ENCODE results near the gene SETDB2. TPM values are rescaled to one million over a fixed set of nuclear protein-coding genes. Genes with fewer than 3 reads are reported as not detected.

The SETDB2 gene
- total and polyA plus RNA-seq, 9 donors, result 6.7 to 11.0 (median 7.7) TPM

DNA sequence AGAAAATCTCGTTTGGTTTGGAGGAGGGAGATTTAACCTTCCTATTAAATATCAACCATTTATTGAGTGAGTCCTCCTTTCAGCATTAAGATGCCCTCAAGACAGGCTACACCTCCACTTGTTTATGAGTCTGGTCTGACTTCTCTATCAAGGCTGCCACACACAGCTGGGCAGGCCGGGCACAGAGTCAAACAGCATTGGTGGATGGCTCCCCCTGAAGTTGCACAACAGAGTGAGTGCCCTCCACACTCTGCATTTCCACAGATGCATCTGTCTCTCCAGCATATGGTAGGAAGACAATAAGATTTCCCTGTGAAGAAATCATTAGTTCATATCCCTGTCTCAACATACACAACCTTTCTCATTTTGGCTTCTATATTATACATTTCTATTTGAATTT lies 83.0 kb downstream of the SETDB2 start:
- Histone ChIP-seq H3K4me3 (ENCODE audit: low read length) (no peak overlapping the region), H3K4me1 (ENCODE audit: control insufficient read depth, insufficient read depth, low read length) (no peaks in the 10 kb centered on the region), H3K36me3 (ENCODE audit: control insufficient read depth, insufficient read depth, low read length) (peaks cover 11% of the 10 kb centered on the region), H3K9me3 (replicated peaks; ENCODE audit: control insufficient read depth, low read depth, low read length) (no peaks in the 10 kb centered on the region), H3K27ac (ENCODE audit: low read length) (no peak overlapping the region), H3K27me3 (ENCODE audit: control insufficient read depth, insufficient read depth, low read length) (no peaks in the 10 kb centered on the region)
- 67% methylated on average over 1 of the region's 2 CpGs for WGBS (ENCODE audit: insufficient coverage)
- DNase-seq, result no peak

DNA sequence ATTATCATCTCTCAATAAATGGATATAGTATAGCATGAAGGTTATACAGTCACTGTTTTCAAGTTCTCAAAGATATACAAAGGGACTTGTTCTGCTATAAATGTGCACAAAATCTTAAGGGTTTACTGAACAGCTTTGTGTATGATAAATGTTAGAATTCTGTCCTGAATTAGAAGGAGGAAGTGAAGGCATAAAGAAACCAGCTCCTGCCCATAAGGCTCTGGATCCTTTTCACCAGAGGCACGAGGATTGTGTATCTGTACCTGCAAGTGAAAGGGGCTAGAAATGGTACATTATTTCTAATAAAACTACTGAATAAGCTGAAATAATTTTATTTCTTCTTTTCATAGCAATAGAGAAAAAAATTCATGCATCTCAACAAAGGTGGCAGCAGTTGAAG lies 84.1 kb downstream of the SETDB2 start:
- Histone ChIP-seq H3K4me1 (ENCODE audit: control insufficient read depth, insufficient read depth, low read length) (no peaks in the 10 kb centered on the region), H3K27ac (ENCODE audit: low read length) (no peak overlapping the region), H3K36me3 (ENCODE audit: control insufficient read depth, insufficient read depth, low read length) (peaks cover 11% of the 10 kb centered on the region), H3K9me3 (replicated peaks; ENCODE audit: control insufficient read depth, low read depth, low read length) (no peaks in the 10 kb centered on the region), H3K4me3 (ENCODE audit: low read length) (no peak overlapping the region), H3K27me3 (ENCODE audit: control insufficient read depth, insufficient read depth, low read length) (no peaks in the 10 kb centered on the region)
- no CpG with 5 or more reads among the region's 1 CpG for WGBS (ENCODE audit: insufficient coverage)
- no peak for DNase-seq

DNA sequence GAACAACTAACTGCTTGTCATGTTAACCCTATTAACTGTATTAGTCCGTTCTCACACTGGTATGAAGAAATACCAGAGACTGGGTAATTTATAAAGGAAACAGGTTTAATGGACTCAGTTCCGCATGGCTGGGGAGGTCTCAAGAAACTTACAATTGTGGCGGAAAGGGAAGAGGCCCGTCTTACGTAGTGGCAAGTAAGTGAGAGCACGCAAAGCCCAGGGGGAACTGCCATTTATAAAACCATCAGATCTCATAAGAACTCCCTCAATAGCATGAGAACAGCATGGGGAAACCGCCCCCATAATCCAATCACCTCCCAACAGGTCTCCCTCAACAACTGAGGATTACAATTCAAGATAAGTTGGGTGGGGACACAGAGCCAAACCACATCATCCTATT lies 86.4 kb downstream of the SETDB2 start:
- 81% methylated on average over 3 of the region's 7 CpGs for WGBS (ENCODE audit: insufficient coverage)
- DNase-seq, result peak; percentile 69
- H3K27me3 ChIP-seq (ENCODE audit: control insufficient read depth, insufficient read depth, low read length), result no peaks in the 10 kb centered on the region
- no peaks in the 10 kb centered on the region for H3K9me3 ChIP-seq (replicated peaks; ENCODE audit: control insufficient read depth, low read depth, low read length)
- H3K27ac ChIP-seq (ENCODE audit: low read length), result no peak overlapping the region
- no peaks in the 10 kb centered on the region for H3K4me1 ChIP-seq (ENCODE audit: control insufficient read depth, insufficient read depth, low read length)
- H3K36me3 ChIP-seq (ENCODE audit: control insufficient read depth, insufficient read depth, low read length), result peaks cover 12% of the 10 kb centered on the region
- H3K4me3 ChIP-seq (ENCODE audit: low read length), result no peak overlapping the region

DNA sequence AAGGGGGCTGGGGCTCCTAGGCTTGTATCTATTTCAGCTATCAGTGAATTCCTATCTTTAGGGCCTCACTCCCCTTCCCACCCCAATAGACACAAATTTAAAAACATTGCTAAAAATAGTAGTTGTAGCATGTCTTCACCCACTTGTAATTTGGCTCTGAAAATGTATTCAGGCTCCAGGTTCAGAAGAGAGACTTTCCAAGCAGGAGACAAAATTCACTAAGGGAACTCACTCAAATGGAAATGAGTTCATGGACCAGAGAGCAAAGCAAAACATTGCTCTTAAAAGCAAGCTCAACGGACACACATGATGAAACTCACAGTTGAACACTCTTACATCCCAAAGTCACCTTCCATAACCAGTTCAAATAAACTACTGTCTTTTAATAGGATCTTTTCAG lies 88.5 kb downstream of the SETDB2 start:
- H3K4me3 ChIP-seq (ENCODE audit: low read length), result no peak overlapping the region
- H3K27ac ChIP-seq (ENCODE audit: low read length), result no peak overlapping the region
- H3K27me3 ChIP-seq (ENCODE audit: control insufficient read depth, insufficient read depth, low read length), result no peaks in the 10 kb centered on the region
- DNase-seq, result no peak
- H3K9me3 ChIP-seq (replicated peaks; ENCODE audit: control insufficient read depth, low read depth, low read length), result no peaks in the 10 kb centered on the region
- no CpG with 5 or more reads among the region's 1 CpG for WGBS (ENCODE audit: insufficient coverage)
- no peaks in the 10 kb centered on the region for H3K4me1 ChIP-seq (ENCODE audit: control insufficient read depth, insufficient read depth, low read length)
- peaks cover 12% of the 10 kb centered on the region for H3K36me3 ChIP-seq (ENCODE audit: control insufficient read depth, insufficient read depth, low read length)

DNA sequence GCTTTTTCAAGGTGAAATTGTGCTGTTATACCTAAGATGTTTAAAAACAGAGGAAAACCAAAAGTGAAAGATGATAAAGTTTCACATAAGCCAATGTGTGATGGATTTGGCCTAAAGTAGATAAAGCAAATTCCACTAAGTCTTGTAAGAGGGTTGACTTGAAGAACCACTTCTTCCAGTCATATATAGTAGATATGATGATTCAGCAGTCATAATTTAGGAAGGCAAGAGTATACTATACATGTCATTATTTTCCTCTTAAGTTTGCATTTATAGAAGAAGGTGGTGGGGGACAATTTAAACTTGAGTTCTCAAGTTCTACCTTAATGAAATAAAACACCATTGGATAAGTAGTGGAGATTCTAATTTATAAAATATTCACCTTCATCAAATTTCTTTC lies 88.9 kb downstream of the SETDB2 start:
- Histone ChIP-seq H3K9me3 (replicated peaks; ENCODE audit: control insufficient read depth, low read depth, low read length) (no peaks in the 10 kb centered on the region), H3K4me3 (ENCODE audit: low read length) (no peak overlapping the region), H3K27ac (ENCODE audit: low read length) (no peak overlapping the region), H3K4me1 (ENCODE audit: control insufficient read depth, insufficient read depth, low read length) (no peaks in the 10 kb centered on the region), H3K27me3 (ENCODE audit: control insufficient read depth, insufficient read depth, low read length) (no peaks in the 10 kb centered on the region), H3K36me3 (ENCODE audit: control insufficient read depth, insufficient read depth, low read length) (peaks cover 12% of the 10 kb centered on the region)
- DNase-seq, result no peak

DNA sequence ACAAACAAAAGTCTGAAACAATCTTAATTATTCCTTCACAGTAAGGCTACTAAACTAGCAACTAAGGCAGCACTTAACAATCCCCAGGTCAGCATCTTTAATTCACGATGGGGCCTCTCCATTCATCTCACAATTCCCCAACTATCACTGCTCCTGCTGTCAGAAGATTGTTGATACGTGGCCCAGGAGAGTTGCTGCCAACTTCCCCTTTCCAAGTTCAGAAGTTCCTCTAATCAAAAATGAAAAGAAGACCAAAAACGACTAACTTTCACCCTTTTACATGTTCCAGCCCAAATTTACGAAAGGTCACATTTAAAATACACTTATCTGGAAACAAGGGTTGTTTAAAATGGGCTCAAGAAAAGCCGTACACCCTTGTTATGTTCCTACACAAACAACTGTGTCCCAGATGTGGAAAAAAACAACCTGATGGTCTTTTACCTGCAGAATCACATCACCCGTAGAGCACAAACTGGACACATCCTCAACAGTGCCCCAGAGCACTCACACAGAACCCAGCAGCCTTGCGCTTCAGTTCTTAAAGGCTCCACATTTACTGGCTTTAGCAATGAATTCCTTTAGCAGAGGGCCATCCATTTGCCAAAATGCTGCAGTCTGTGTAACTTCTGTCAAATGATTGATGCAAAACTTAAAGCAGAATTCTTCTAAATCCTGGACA lies 89.7 kb downstream of the SETDB2 start:
- DNase-seq, result peak; percentile 38
- WGBS (ENCODE audit: insufficient coverage), result 76% methylated on average over 5 of the region's 7 CpGs
- Histone ChIP-seq H3K36me3 (ENCODE audit: control insufficient read depth, insufficient read depth, low read length) (peaks cover 7% of the 10 kb centered on the region), H3K27ac (ENCODE audit: low read length) (no peak overlapping the region), H3K9me3 (replicated peaks; ENCODE audit: control insufficient read depth, low read depth, low read length) (no peaks in the 10 kb centered on the region), H3K4me1 (ENCODE audit: control insufficient read depth, insufficient read depth, low read length) (no peaks in the 10 kb centered on the region), H3K27me3 (ENCODE audit: control insufficient read depth, insufficient read depth, low read length) (no peaks in the 10 kb centered on the region), H3K4me3 (ENCODE audit: low read length) (no peak overlapping the region)

DNA sequence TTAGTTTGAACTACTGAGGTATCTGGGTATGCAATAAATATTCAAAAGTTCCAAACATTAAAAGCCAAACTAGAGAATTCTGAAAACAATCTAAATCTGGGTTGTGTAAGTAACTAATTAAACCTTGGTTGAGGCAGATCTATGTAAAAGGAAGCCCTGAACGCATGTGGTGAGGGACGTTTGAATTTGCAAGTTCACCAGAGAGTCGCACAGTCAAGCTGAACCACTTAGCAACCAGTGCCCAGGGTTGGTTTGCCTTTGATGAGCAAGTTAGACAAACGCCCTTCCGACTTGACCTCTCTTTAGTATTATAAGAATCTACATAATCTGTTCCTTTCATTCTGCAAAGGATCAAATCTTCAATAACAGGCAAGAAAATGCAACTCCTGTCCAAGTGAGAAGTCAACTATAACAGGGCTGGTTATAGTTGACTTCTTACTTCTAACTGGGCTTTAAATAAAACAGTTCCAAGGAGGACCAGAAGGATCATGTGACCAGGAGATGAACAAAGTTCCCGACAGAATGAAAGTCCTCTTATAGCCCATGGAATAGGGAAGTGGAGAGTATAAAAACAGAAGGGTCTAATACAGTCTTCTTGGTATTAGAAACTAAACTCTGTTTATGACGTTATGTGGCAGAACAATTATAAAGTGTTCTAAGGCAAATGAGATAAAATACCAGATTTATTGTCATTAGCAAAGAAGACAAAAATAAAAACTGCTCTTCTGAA lies 92.2 kb downstream of the SETDB2 start:
- Histone ChIP-seq H3K27me3 (ENCODE audit: control insufficient read depth, insufficient read depth, low read length) (no peaks in the 10 kb centered on the region), H3K36me3 (ENCODE audit: control insufficient read depth, insufficient read depth, low read length) (peaks cover 10% of the 10 kb centered on the region), H3K4me1 (ENCODE audit: control insufficient read depth, insufficient read depth, low read length) (no peaks in the 10 kb centered on the region), H3K4me3 (ENCODE audit: low read length) (no peak overlapping the region), H3K27ac (ENCODE audit: low read length) (no peak overlapping the region), H3K9me3 (replicated peaks; ENCODE audit: control insufficient read depth, low read depth, low read length) (no peaks in the 10 kb centered on the region)
- DNase-seq, result peak; percentile 66
- WGBS (ENCODE audit: insufficient coverage), result 59% methylated on average over 2 of the region's 7 CpGs

DNA sequence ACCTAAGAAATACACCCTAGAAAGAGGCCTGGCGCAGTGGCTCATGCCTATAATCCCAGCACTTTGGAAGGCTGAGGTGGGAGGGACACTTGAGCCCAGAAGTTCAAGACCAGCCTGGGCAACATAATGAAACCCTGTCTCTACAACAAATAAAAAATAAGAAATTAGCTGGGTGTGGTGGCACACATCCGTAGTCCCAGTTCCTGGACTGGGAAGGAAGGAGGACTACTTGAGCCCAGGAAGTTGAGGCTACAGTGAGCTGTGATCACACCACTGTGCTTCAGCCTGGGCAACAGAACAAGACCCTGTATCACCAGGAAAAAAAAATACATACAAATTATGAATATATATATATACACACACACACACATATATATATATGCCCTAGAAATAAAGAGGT lies 94.3 kb downstream of the SETDB2 start:
- Histone ChIP-seq H3K27ac (ENCODE audit: low read length) (no peak overlapping the region), H3K4me1 (ENCODE audit: control insufficient read depth, insufficient read depth, low read length) (no peaks in the 10 kb centered on the region), H3K27me3 (ENCODE audit: control insufficient read depth, insufficient read depth, low read length) (no peaks in the 10 kb centered on the region), H3K36me3 (ENCODE audit: control insufficient read depth, insufficient read depth, low read length) (peaks cover 6% of the 10 kb centered on the region), H3K9me3 (replicated peaks; ENCODE audit: control insufficient read depth, low read depth, low read length) (no peaks in the 10 kb centered on the region), H3K4me3 (ENCODE audit: low read length) (no peak overlapping the region)
- WGBS (ENCODE audit: insufficient coverage), result no CpG with 5 or more reads among the region's 2 CpGs
- DNase-seq, result no peak

DNA sequence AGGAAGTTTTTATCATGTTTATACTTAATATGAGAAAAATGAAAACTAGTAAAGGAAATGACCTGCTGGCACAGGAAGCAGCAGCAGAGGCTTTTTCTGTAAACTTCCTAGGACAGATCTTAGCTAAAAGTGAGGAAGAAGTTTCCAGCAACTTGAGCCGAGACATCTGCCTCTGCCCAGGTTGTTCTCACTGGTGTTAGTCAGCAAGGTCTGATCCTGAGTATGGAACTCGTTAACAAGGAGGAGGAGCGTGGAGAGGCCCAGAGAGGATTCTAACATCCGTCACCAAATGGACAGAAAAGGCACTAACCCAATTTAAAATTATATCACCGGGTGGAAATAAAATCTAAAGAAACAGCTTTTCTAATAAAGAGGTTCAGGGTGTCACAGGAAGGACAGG lies 95.2 kb downstream of the SETDB2 start:
- H3K27ac ChIP-seq (ENCODE audit: low read length), result no peak overlapping the region
- peaks cover 4% of the 10 kb centered on the region for H3K36me3 ChIP-seq (ENCODE audit: control insufficient read depth, insufficient read depth, low read length)
- no peak for DNase-seq
- no peaks in the 10 kb centered on the region for H3K27me3 ChIP-seq (ENCODE audit: control insufficient read depth, insufficient read depth, low read length)
- no peaks in the 10 kb centered on the region for H3K9me3 ChIP-seq (replicated peaks; ENCODE audit: control insufficient read depth, low read depth, low read length)
- no CpG with 5 or more reads among the region's 5 CpGs for WGBS (ENCODE audit: insufficient coverage)
- no peak overlapping the region for H3K4me3 ChIP-seq (ENCODE audit: low read length)
- no peaks in the 10 kb centered on the region for H3K4me1 ChIP-seq (ENCODE audit: control insufficient read depth, insufficient read depth, low read length)

DNA sequence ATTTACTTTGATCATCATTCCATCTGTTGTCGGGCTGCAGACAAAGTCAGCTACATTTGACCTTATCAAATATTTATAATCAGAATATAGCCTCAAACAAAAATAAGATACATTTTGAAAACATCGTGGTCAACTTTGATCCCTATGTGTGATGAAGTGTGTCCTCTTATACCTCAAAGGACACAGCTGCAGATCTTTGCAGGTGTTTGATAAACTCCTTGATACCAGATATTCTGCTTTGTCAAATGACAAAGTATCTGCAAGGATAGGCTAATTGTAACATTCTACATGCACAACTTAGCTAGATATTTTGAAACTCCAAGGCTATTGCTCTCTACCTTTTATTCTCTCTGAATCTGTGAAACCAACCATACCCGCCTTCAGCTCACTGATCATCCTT lies 95.7 kb downstream of the SETDB2 start:
- Histone ChIP-seq H3K27me3 (ENCODE audit: control insufficient read depth, insufficient read depth, low read length) (no peaks in the 10 kb centered on the region), H3K9me3 (replicated peaks; ENCODE audit: control insufficient read depth, low read depth, low read length) (no peaks in the 10 kb centered on the region), H3K27ac (ENCODE audit: low read length) (no peak overlapping the region), H3K36me3 (ENCODE audit: control insufficient read depth, insufficient read depth, low read length) (peaks cover 4% of the 10 kb centered on the region), H3K4me3 (ENCODE audit: low read length) (no peak overlapping the region), H3K4me1 (ENCODE audit: control insufficient read depth, insufficient read depth, low read length) (no peaks in the 10 kb centered on the region)
- no CpG with 5 or more reads among the region's 3 CpGs for WGBS (ENCODE audit: insufficient coverage)
- DNase-seq, result no peak
